Lower lobe of right lung (tissue), 2 donors: ENCODE data around the gene COX11. TPM values are rescaled to one million over a fixed set of nuclear protein-coding genes. Genes with fewer than 3 reads are reported as not detected.

Experiments
- ATAC-seq, 2 donors: fragments of 200-7000 bp; cut with Tn5 transposase; one replicate each; pipeline ENCODE4 v1.9.1; 2020 to 2022; ENCODE audit warnings: mild to moderate bottlenecking in 2 of 2, moderate library complexity in 2 of 2
- DNase-seq: peaks from one replicate; pipeline ENCODE4 v3.0.0-alpha.2; 2020
- H3K27ac ChIP-seq: fragments of 200-600 bp; one replicate; pipeline ENCODE4 v1.8.0; 2022
- H3K27me3 ChIP-seq: fragments of 200-600 bp; one replicate; pipeline ENCODE4 v1.8.0; 2022; ENCODE audit warnings: low read depth
- H3K36me3 ChIP-seq: fragments of 200-600 bp; one replicate; pipeline ENCODE4 v1.8.0; 2022; ENCODE audit warnings: mild to moderate bottlenecking
- H3K4me1 ChIP-seq: fragments of 200-600 bp; one replicate; pipeline ENCODE4 v1.8.0; 2022
- H3K4me3 ChIP-seq: fragments of 200-600 bp; one replicate; pipeline ENCODE4 v1.8.0; 2022; ENCODE audit warnings: mild to moderate bottlenecking
- H3K9me3 ChIP-seq: fragments of 200-600 bp; one replicate; pipeline ENCODE4 v1.8.0; 2022
- intact Hi-C: fragments of 100-400 bp; cut with DNase I; formaldehyde crosslinking; loops from one replicate; pipeline ENCODE4 v1.11.0; 2022
- total RNA-seq: library from RNA; stranded (reverse); fragmentation: NEBNext Ultra II Directional; extraction: Animal tissue kit (Norgen Biotek cat#: 25700); gene quantifications from one replicate; pipeline ENCODE4 v1.2.1, GENCODE V29; 2021
- TF ChIP-seq, protein P1 (sequence below): fragments of 200-600 bp; IDR thresholded peaks from one replicate; pipeline ENCODE4 v1.8.0; 2022; ENCODE audit warnings: antibody characterized with exemption, mild to moderate bottlenecking
- donor health status: DM: no; HTN: yes; CAD: no; lungs with severe emphysema.

The COX11 gene
- total RNA-seq, 1 donor from 2014 or later: 41.9 TPM

DNA sequence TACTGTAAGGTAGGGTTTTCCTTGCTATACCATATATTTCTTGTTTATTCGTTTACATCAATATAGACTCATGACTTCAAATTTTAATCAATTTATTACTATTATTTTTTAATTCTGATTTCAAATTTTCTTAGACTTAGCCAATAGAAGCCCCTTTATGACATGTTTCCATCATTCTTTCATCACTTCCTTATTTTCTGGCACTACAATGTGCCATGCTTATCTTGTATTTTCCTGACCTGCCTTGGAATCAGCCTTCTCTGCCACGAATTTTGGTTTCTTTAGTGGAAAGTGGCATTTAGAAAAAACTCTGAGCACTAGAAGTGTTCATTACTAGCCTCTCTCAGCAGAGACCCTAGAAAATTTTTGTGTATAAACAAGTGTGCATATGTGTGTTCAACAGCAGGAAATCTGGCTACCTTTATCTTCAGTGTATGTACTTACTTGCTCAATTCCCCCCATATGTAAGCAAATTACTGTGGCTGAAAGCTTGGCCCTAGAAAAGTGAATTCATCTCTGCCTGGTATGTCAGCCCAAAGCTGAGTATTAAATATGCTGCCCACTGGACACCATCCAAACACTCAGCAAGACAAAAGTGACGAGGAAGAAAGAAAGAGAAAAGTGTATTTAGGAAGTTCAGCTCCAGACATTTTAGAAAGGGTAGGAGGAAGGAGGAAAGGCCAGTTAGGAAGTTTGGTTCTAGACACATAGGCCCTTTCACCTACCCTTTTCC is 4.1 kb upstream of the COX11 start:
- no peak for DNase-seq
- Histone ChIP-seq H3K9me3 (no peaks in the 10 kb centered on the region), H3K4me3 (no peak overlapping the region), H3K36me3 (no peaks in the 10 kb centered on the region), H3K27me3 (no peaks in the 10 kb centered on the region), H3K4me1 (peaks cover 9% of the 10 kb centered on the region), H3K27ac (no peak overlapping the region)
- TF ChIP-seq, protein P1, sequence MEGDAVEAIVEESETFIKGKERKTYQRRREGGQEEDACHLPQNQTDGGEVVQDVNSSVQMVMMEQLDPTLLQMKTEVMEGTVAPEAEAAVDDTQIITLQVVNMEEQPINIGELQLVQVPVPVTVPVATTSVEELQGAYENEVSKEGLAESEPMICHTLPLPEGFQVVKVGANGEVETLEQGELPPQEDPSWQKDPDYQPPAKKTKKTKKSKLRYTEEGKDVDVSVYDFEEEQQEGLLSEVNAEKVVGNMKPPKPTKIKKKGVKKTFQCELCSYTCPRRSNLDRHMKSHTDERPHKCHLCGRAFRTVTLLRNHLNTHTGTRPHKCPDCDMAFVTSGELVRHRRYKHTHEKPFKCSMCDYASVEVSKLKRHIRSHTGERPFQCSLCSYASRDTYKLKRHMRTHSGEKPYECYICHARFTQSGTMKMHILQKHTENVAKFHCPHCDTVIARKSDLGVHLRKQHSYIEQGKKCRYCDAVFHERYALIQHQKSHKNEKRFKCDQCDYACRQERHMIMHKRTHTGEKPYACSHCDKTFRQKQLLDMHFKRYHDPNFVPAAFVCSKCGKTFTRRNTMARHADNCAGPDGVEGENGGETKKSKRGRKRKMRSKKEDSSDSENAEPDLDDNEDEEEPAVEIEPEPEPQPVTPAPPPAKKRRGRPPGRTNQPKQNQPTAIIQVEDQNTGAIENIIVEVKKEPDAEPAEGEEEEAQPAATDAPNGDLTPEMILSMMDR: no peak
- intact Hi-C loops: no loop called here
- no peak for ATAC-seq

DNA sequence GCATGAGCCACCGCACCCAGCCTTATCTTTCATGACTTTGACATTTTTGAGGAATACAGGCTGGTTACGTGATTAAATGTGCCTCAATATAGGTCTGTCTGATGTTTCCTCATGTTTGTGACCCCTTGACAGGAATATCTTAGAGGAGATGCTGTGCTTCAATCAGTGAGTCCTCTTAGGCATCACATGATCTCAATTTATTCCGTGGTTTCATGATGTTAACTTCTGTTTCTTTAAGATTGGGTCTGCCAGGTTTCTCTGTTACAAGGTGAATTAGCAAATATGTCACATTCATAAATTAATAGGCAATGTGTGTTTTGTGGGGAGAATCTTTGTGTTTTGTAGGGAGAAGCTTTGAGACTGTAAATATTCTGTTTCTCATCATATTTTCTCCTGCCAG is 3.4 kb upstream of the COX11 start:
- Histone ChIP-seq H3K36me3 (no peaks in the 10 kb centered on the region), H3K27me3 (no peaks in the 10 kb centered on the region), H3K9me3 (no peaks in the 10 kb centered on the region), H3K27ac (no peak overlapping the region), H3K4me1 (peaks cover 14% of the 10 kb centered on the region), H3K4me3 (no peak overlapping the region)
- TF ChIP-seq, protein P1: no peak
- intact Hi-C loops: no loop called here
- ATAC-seq (no peak), DNase-seq (no peak)

DNA sequence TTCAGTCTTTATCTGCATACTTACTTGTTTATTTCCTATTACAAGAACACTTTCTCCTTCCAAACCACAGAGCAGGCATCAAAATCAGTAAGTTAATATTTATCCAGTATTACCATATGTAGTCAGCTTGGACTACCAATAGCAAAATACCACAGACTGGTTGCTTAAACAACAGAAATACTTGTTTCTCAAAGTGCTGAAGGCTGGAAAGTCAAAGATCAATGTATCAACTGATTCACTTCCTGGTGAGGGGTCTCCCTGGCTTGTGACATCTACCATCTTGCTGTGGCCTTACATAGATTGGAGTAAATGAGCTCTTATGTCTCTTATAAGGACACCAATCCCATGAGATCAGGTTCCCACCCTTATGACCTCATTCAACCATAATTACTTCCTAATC is 2.7 kb upstream of the COX11 start:
- Histone ChIP-seq H3K9me3 (no peaks in the 10 kb centered on the region), H3K4me1 (peaks cover 21% of the 10 kb centered on the region), H3K4me3 (no peak overlapping the region), H3K36me3 (no peaks in the 10 kb centered on the region), H3K27ac (no peak overlapping the region), H3K27me3 (no peaks in the 10 kb centered on the region)
- intact Hi-C loops: no loop called here
- DNase-seq: no peak
- ATAC-seq: no peak
- TF ChIP-seq, protein P1: no peak

DNA sequence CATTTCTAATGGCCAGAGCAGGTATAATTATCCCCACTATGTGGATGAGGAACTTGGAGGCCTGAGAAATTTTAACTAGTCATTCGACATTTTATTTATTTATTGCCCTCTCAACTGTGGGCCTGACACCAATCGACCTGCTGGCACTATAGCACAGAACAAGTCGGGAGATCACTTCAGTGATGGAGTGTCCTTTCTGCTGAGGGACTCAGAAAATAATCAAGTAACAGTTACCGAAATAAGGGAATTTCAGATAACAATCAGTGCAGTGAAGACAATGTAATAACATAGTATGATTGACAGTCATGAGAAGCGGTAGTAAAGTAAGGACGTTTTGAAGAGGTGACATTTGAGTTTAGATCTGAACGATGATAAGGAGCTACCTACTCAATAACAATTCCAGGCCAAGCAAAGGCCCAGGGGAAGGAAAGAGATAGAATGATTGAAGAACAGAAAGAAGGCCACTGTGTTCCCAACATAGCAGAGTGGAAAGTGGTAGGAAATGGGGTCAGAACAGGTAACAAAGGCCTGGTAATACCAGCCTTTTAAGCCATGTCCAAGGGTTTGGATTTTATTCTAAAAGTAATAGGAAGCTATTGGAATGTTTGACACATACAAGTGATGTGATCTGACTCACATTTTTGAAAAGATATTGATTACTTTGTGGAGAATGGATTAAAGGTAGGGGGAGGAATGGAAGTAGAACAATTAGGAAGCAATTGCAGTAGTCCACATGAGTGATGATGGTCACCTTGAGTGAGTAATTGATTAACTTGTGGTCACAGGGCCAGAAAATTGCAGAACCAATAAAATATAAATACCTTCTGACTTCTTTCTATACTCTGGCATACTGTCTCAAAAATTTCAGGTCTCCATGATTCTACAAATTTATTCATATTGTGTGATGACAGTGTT is 1.5 kb upstream of the COX11 start:
- Histone ChIP-seq H3K9me3 (no peaks in the 10 kb centered on the region), H3K4me1 (peaks cover 22% of the 10 kb centered on the region), H3K4me3 (peak overlapping the region; percentile 84), H3K27ac (peak overlapping the region; percentile 85), H3K27me3 (no peaks in the 10 kb centered on the region), H3K36me3 (peaks cover 3% of the 10 kb centered on the region)
- TF ChIP-seq, protein P1: no peak
- ATAC-seq (no peak), DNase-seq (no peak)
- intact Hi-C loops: no loop called here

DNA sequence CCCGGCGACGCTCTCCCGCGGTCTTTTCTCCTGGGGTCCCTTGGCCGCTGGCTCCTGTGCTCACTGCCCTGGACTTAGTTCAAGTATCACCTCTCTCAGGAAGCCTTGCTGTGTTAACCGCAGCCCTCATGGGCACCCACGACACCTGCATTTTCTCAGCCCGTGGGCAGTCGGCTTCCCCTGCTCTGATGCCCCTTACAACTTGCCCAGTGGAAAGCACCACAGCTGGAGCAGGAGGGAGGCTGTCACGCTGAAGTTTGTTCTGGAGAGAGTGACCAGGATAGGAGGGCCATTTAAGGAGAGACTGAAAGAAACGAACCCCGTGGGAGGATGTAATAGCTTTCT is 506 bp upstream of the COX11 start:
- peaks cover 22% of the 10 kb centered on the region for H3K4me1 ChIP-seq
- intact Hi-C loops: no loop called here
- no peaks in the 10 kb centered on the region for H3K9me3 ChIP-seq
- H3K4me3 ChIP-seq: peak overlapping the region; percentile 84
- DNase-seq (no peak), ATAC-seq (peak; percentile 62)
- no peaks in the 10 kb centered on the region for H3K27me3 ChIP-seq
- TF ChIP-seq, protein P1: no peak
- H3K27ac ChIP-seq: peak overlapping the region; percentile 85
- H3K36me3 ChIP-seq: peaks cover 12% of the 10 kb centered on the region
